Body of pancreas (tissue), 4 donors: ENCODE results near the gene ESRRG. TPM values are rescaled to one million over a fixed set of nuclear protein-coding genes. Genes with fewer than 3 reads are reported as not detected.

Experiments used
- ATAC-seq: fragments of 150-250 bp; one replicate; pipeline ENCODE4 v1.9.1; 2016
- DNase-seq, 4 donors: peaks; one replicate each; pipeline ENCODE4 v3.0.0-alpha.2; 2019
- H3K27ac ChIP-seq, 4 donors: fragments of 200-600 bp; sonication (generic); 1 replicate in 3 of 4; 2 replicates in 1 of 4; pipeline versions ENCODE4 v1.5.1 to v1.6.1; 2016 to 2019; ENCODE audit warnings: mild to moderate bottlenecking in 1 of 4, mixed read lengths in 1 of 4, moderate library complexity in 1 of 4
- H3K27me3 ChIP-seq, 2 donors: fragments of 200-600 bp; sonication (generic); one replicate each; pipeline ENCODE4 v1.6.0; 2016; ENCODE audit warnings: mild to moderate bottlenecking in 1 of 2
- H3K36me3 ChIP-seq, 2 donors: fragments of 200-600 bp; sonication (generic); replicated peaks in 1 of 2; 2 replicates each; pipeline ENCODE4 v1.5.1; 2016; ENCODE audit warnings: low read depth in 2 of 2; ENCODE audit not compliant: insufficient read depth in 1 of 2
- H3K4me1 ChIP-seq: fragments of 200-600 bp; sonication (generic); one replicate; pipeline ENCODE4 v1.6.0; 2016
- H3K4me3 ChIP-seq, 2 donors: fragments of 200-600 bp; sonication (generic); 1 replicate in 1 of 2; 2 replicates in 1 of 2; pipeline ENCODE4 v1.5.1; 2016 to 2019
- H3K9me3 ChIP-seq, 3 donors: fragments of 200-600 bp; sonication (generic); 1 replicate in 2 of 3; 2 replicates in 1 of 3; pipeline ENCODE4 v1.5.1; 2016
- CTCF ChIP-seq, 7 experiments: fragments of 450-650 bp in 4 of 7; fragments of 200-600 bp in 3 of 7; sonication (generic) in 3 of 7; IDR thresholded peaks; one replicate each; pipeline ENCODE4 v1.5.1; 2016 to 2019; ENCODE audit warnings: antibody characterized with exemption in 7 of 7
- POLR2A ChIP-seq, 3 donors: fragments of 450-650 bp; IDR thresholded peaks; one replicate each; pipeline ENCODE4 v1.6.1; 2016; ENCODE audit warnings: antibody characterized with exemption in 3 of 3, mild to moderate bottlenecking in 2 of 3
- WGBS, 2 donors: methylation state at CpG; one replicate each; pipeline ENCODE4 v1.1.5; 2017; 5-methylcytosine and 5-hydroxymethylcytosine counted together
- intact Hi-C: fragments of 100-400 bp; cut with DNase I; formaldehyde crosslinking; loops from one replicate; pipeline ENCODE4 v1.15.1; 2023
- total RNA-seq, 2 donors: library from RNA; depleted of rRNA; stranded (reverse); fragments of >200 nt; gene quantifications; one replicate each; pipeline ENCODE4 v1.1.0, GENCODE V29; 2016

Gene ESRRG
- total RNA-seq, 2 donors from 2014 or later, result 13.5 to 18.7 TPM

GRCh38 chr1:216600730-216601609 is 122.3 kb downstream of the ESRRG start:
- Histone ChIP-seq H3K27me3 (no peaks in the 10 kb centered on the region), H3K4me3 (peak overlapping the region; percentile 72 to 77), H3K36me3 (no peaks in the 10 kb centered on the region), H3K9me3 (no peaks in the 10 kb centered on the region), H3K27ac (peak overlapping the region; percentile 77 to 97 (median 94)), H3K4me1 (peaks cover 6% of the 10 kb centered on the region)
- WGBS, 2 donors, result 1% methylated on average over 33 to 56 of the region's 58 CpGs
- intact Hi-C loops, result no loop called here
- ATAC-seq, result peak; percentile 91
- peak; percentile 28 to 79 (median 71) for TF ChIP-seq POLR2A (IDR thresholded peaks at IDR 0.05)
- peak in 6 of 7 experiments; percentile 35 to 60 (median 53) for TF ChIP-seq CTCF (IDR thresholded peaks at IDR 0.05)
- DNase-seq, result peak; percentile 70 to 83 (median 78)

GRCh38 chr1:216599851-216600250 is 123.4 kb downstream of the ESRRG start:
- intact Hi-C loops, result no loop called here
- H3K27ac ChIP-seq, result peak overlapping the region in 2 of 4 donors; percentile 90 to 97

GRCh38 chr1:216598448-216598847 is 124.8 kb downstream of the ESRRG start:
- no peak overlapping the region for H3K4me3 ChIP-seq
- intact Hi-C loops, result no loop called here
- H3K27ac ChIP-seq, result no peak overlapping the region
- DNase-seq (no peak), ATAC-seq (no peak)
- H3K27me3 ChIP-seq, result no peaks in the 10 kb centered on the region
- no peaks in the 10 kb centered on the region for H3K36me3 ChIP-seq
- no peaks in the 10 kb centered on the region for H3K9me3 ChIP-seq
- TF ChIP-seq CTCF (IDR thresholded peaks at IDR 0.05) (no peak), POLR2A (IDR thresholded peaks at IDR 0.05) (no peak)
- H3K4me1 ChIP-seq, result peaks cover 6% of the 10 kb centered on the region

More at GRCh38 chr1:216599851-216600250, 123.4 kb downstream of the ESRRG start:
- WGBS, 2 donors, result 90 to 95% methylated on average over 6 of the region's 6 CpGs
- DNase-seq (no peak), ATAC-seq (no peak)
- Histone ChIP-seq H3K36me3 (no peaks in the 10 kb centered on the region), H3K4me3 (no peak overlapping the region), H3K9me3 (no peaks in the 10 kb centered on the region), H3K4me1 (peaks cover 6% of the 10 kb centered on the region), H3K27me3 (no peaks in the 10 kb centered on the region)
- no peak for TF ChIP-seq POLR2A (IDR thresholded peaks at IDR 0.05)
- no peak for TF ChIP-seq CTCF (IDR thresholded peaks at IDR 0.05)

- Histone ChIP-seq H3K27me3 (no peaks in the 10 kb centered on the region), H3K36me3 (no peaks in the 10 kb centered on the region), H3K9me3 (no peaks in the 10 kb centered on the region), H3K27ac (no peak overlapping the region), H3K4me3 (no peak overlapping the region), H3K4me1 (peaks cover under 1% of the 10 kb centered on the region)
- 69 to 73% methylated on average over 7 of the region's 7 CpGs for WGBS, 2 donors
- intact Hi-C loops, result no loop called here
- no peak for ATAC-seq
- DNase-seq, result no peak
- TF ChIP-seq POLR2A (IDR thresholded peaks at IDR 0.05) (no peak), CTCF (IDR thresholded peaks at IDR 0.05) (no peak)
These were observed 126.9 kb downstream of the ESRRG start for GRCh38 chr1:216596281-216596862.
